Activated CD8-positive, alpha-beta memory T cell treated with anti-CD3 and anti-CD28 coated beads, Interleukin-2, amount 50 U/mL, for 24 hours (primary cell): Measurements from ENCODE around the gene TFDP1.

Experiments used
- DNase-seq: peaks from one replicate; pipeline ENCODE4 v3.0.0-alpha.2; 2020; ENCODE audit errors: extremely low read depth

The TFDP1 gene

GRCh38 chr13:113651511-113652403, 67.2 kb downstream of the TFDP1 start:
- DNase-seq = no peak

- no peak for DNase-seq
Measured at GRCh38 chr13:113652404-113653263, 68.1 kb downstream of the TFDP1 start.

GRCh38 chr13:113653264-113654174, 69.0 kb downstream of the TFDP1 start:
- DNase-seq = no peak

DNA sequence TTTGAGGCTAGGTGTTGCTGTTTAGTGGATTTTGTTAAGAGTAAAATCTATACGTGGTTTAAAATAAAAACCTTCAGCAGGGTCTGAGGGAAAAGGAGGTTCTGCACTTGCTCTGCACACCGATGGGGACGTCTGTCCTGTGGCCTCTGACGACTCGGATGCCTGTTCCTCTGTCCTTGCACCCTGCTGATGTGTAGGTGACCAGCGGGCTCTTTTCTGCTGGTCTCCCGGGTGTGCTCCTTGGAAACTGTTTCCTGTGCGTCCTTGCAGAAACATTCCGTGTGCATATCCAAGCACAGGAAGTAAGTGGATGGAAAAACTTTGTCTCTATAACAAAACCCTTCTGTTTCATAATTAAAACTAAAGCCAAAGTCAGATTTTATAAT, 69.6 kb downstream of the TFDP1 start:
- DNase-seq = no peak

- DNase-seq = no peak
Measured at GRCh38 chr13:113654591-113655345, 70.2 kb downstream of the TFDP1 start.

DNA sequence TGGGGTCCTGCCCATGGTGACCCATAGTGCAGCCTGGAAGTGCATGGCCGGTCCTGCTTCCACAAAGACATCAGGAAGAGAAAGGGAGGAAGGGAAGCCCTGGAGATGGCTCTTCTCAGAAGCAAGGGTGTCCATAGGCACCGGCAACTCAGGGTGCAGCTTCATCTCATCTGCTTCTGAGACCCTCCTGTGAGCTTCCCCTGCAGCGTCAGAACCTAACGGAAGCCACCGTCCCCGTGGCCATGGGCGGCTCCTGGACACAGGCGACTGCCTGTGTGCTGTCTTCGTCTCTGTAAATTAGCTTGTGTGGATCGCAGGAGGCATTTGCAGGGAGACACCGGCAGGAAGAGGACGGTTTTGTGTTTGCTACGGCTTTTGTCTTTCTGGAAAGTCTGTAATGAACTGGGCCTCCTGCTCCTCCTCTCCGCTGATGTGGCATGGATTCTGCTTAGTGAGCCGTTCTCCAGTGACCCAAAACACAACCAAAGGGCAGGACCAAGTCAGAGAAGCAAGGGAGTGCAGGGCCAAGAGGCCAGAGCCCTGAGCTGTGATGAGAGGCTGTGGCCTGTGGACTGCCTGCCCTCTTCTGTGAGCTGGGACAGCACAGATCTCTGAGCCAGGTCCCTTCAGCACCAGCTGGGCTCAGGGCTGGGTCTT, 70.9 kb downstream of the TFDP1 start:
- no peak for DNase-seq

- DNase-seq = no peak
Measured at GRCh38 chr13:113656003-113656588, 71.5 kb downstream of the TFDP1 start.

DNA sequence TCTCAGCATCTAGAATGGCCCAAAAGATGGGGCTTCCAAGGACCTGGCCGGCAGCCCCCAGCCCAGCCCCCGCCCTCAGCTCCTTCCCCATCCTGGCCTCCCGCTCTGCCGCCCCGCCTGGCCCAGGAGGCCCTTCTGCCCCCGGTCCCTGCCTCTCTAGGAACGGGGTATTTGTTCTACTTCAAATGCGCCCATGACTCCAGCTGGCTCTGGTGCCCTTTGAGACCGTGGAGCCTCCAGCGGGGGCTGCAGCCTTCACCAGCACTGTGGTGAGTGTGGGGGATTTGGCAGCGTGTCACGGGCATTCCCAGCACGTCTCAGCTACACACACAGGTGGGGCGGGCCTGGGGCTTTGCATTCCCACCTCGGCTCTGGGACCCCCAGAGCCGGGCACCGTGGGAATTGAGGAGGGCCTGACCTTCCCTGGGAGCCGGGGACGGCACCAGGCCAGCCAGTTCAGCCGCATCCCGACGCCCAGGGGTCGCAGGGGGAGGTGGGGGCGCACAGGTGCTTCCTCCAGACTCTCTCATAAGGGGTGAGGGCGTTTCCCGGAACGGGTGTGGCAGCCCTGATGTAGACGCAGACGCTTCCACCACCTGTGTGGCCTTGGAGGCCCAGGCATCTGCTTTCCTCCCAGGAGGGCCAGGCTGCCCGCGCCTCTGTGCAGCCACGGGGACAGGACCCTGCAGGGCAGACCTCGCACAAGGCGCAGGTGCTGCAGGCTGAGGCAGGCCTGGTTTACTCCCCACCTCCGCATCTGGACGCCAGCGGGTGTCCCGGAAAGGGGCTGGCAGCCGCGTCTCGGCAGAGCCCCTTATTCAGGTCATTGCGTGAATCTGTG, 72.5 kb downstream of the TFDP1 start:
- DNase-seq = no peak

- no peak for DNase-seq
Measured at GRCh38 chr13:113657851-113658741, 73.5 kb downstream of the TFDP1 start, which contains the start of gene ATP4B. TSS of gene ATP4B (minus strand) at chr13:113658198. CDS start at chr13:113658144, 54 bp downstream.

- DNase-seq = no peak
Measured at GRCh38 chr13:113658836-113659235, 74.3 kb downstream of the TFDP1 start.

- no peak for DNase-seq
Measured at GRCh38 chr13:113659337-113659736, 74.8 kb downstream of the TFDP1 start.

- no peak for DNase-seq
Measured at GRCh38 chr13:113660066-113660465, 75.5 kb downstream of the TFDP1 start.

DNA sequence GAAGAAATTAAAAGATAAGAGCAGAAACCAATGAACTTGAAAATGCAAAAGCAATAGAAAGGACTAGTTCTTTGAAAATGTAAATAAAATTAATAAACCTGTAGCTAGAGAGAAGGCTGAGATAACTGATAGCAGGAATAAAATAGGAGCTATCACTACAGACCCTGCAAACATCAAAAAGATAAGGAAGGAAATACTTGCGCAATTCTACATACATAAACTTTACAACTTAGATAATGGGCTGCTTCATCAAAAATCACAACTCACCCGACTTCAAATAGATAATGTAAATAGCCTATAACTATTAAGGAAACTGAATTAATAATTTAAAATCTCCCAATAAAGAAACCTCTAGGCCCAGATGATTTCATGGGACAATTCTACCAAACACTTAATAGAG, 77.0 kb downstream of the TFDP1 start:
- no peak for DNase-seq

GRCh38 chr13:113663934-113664333, 79.4 kb downstream of the TFDP1 start:
- DNase-seq = no peak

DNA sequence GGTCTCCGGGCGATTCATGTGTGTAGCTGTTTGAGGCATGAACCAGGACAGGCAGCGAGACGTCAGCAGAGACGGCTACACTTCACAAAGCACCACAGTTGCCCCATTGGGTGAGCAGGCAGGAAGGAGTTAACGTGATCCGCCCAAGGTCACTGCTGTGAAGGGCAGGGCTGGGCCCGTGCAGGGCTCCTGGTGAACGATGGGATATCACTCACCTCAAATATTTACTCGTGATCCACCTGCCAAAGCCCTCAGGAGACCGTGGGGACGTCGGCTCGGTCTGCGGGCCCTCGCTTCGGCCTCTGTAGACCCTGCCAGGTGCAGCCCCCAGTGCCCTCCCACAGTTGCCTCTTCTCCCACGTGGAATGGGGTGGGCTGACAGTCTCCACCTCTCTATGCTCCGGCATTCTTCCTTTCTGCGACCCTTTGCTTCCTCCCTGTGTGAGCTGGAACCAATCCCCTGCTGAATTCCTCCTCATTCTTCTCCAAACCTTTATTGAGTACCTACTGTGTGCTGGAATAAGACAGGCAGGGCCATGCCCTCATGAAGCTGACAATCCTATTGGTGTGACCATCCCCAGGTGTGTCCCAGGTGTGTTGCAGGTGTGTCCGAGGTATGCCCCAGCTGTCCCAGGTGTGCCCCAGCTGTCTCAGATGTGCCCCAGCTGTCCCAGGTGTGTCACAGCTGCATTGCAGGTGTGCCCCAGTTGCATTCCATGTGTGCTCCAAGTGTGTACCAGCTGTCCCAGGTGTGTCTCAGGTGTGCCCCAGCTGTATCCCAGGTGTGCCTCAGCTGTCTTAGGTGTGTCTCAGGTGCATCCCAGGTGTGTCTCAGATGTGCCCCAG, 80.4 kb downstream of the TFDP1 start:
- no peak for DNase-seq

DNA sequence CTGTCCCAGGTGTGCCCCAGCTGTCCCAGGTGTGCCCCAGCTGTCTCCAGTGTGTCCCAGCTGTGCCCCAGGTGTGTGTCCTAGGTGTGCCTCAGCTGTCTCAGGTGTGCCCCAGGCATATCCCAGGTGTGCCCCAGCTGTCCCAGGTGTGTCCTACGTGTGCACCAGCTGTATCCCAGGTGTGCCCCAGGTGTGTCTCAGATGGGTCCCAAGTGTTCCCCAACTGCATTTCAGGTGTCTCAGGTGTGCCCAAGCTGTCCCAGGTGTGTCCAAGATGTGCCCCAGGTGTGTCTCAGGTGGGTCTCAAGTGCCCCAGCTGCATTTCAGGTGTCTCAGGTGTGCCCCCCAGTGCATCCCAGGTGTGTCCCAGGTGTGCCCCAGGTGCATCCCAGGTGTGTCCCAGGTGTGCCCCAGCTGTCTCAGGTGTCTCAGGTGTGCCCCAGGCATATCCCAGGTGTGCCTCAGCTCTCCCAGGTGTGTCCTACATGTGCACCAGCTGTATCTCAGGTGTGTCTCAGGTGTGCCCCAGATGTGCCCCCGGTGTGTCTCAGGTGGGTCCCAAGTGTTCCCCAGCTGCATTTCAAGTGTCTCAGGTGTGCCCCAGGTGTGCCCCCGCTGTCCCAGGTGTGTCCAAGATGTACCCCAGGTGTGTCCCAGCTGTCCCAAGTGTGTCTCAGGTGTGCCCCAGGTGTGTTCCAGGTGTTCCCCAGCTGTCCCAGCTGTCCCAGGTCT, 81.2 kb downstream of the TFDP1 start:
- no peak for DNase-seq

- no peak for DNase-seq
Measured at GRCh38 chr13:113666329-113666670, 81.7 kb downstream of the TFDP1 start.
